H1 (cell line): ENCODE measurements around the gene CTCF.

Source experiments
- ATF3 ChIP-seq: IDR thresholded peaks from 2 replicates; pipeline ENCODE4 v1.6.1; 2011; ENCODE audit warnings: low read depth, mild to moderate bottlenecking, low read length; ENCODE audit not compliant: insufficient read depth
- CEBPB ChIP-seq: IDR thresholded peaks from 2 replicates; pipeline ENCODE4 v1.6.1; 2012; ENCODE audit warnings: low read depth, low read length
- CTCF ChIP-seq, 3 experiments: IDR thresholded peaks; 1 replicate in 2 of 3; 2 replicates in 1 of 3; pipeline versions ENCODE4 v1.5.1 to v1.6.1; 2011; ENCODE audit warnings: low read length in 3 of 3, mild to moderate bottlenecking in 3 of 3, inconsistent platforms in 2 of 3, low read depth in 1 of 3, moderate library complexity in 1 of 3; ENCODE audit not compliant: insufficient read depth in 1 of 3; ENCODE audit errors: control extremely low read depth in 1 of 3
- EP300 ChIP-seq, 2 experiments: IDR thresholded peaks; 1 replicate in 1 of 2; 2 replicates in 1 of 2; pipeline ENCODE4 v1.6.1; 2011 to 2012; ENCODE audit warnings: low read depth in 2 of 2, low read length in 2 of 2, mild to moderate bottlenecking in 2 of 2, borderline replicate concordance in 1 of 2, inconsistent platforms in 1 of 2, moderate library complexity in 1 of 2
- EZH2 ChIP-seq: fragments of 200-600 bp; sonication (generic); IDR thresholded peaks from 2 replicates; pipeline ENCODE4 v1.7.1; 2012; ENCODE audit warnings: low read depth, mild to moderate bottlenecking, moderate library complexity, low read length, inconsistent platforms; ENCODE audit not compliant: severe bottlenecking
- MAFK ChIP-seq: IDR thresholded peaks from 2 replicates; pipeline ENCODE4 v1.6.1; 2012; ENCODE audit warnings: low read depth, mild to moderate bottlenecking, improper control_type of control experiment, low read length
- MAX ChIP-seq: IDR thresholded peaks from 2 replicates; pipeline ENCODE4 v1.6.1; 2012; ENCODE audit warnings: inconsistent platforms
- PHF8 ChIP-seq: fragments of 200-600 bp; sonication (generic); conservative IDR thresholded peaks from 2 replicates; pipeline ENCODE4 v1.7.1; 2012; ENCODE audit warnings: low read depth, mild to moderate bottlenecking, inconsistent platforms, low read length, moderate library complexity
- POLR2A ChIP-seq, 2 experiments: IDR thresholded peaks; 1 replicate in 1 of 2; 2 replicates in 1 of 2; pipeline ENCODE4 v1.6.1; 2011; ENCODE audit warnings: low read depth in 2 of 2, low read length in 2 of 2, mild to moderate bottlenecking in 2 of 2; ENCODE audit errors: control extremely low read depth in 1 of 2
- POLR2AphosphoS5 ChIP-seq: IDR thresholded peaks from 2 replicates; pipeline ENCODE4 v1.6.1; 2011; ENCODE audit warnings: low read depth, low read length
- RAD21 ChIP-seq, 2 experiments: IDR thresholded peaks in 1 of 2; conservative IDR thresholded peaks in 1 of 2; 2 replicates each; pipeline ENCODE4 v1.6.1; 2011; ENCODE audit warnings: low read depth in 2 of 2, low read length in 2 of 2, improper control_type of control experiment in 1 of 2, inconsistent platforms in 1 of 2, mild to moderate bottlenecking in 1 of 2, moderate library complexity in 1 of 2
- RNF2 ChIP-seq: fragments of 200-900, 300-1000 bp; sonication (generic); IDR thresholded peaks from 2 replicates; pipeline ENCODE4 v1.7.1; 2016; ENCODE audit warnings: borderline replicate concordance, low read depth, mild to moderate bottlenecking, antibody characterized with exemption, low read length; ENCODE audit not compliant: poor library complexity, severe bottlenecking; ENCODE audit errors: missing control alignments
- SUZ12 ChIP-seq: fragments of 200-600 bp; sonication (generic); IDR thresholded peaks from 2 replicates; pipeline ENCODE4 v1.6.1; 2012; ENCODE audit warnings: mild to moderate bottlenecking, inconsistent platforms, low read length, moderate library complexity, mixed read lengths
- YY1 ChIP-seq: IDR thresholded peaks from 2 replicates; pipeline ENCODE4 v1.6.1; 2011; ENCODE audit warnings: low read depth, mild to moderate bottlenecking, low read length

- TF ChIP-seq CTCF (IDR thresholded peaks at IDR 0.05; ENCODE audit: control extremely low read depth in 1 of 3, insufficient read depth in 1 of 3, low read depth in 1 of 3, low read length in 3 of 3) (no peak), PHF8 (no peak), MAX (no peak), ATF3 (no peak), SUZ12 (no peak), CEBPB (no peak), POLR2A (IDR thresholded peaks at IDR 0.05; ENCODE audit: control extremely low read depth in 1 of 2, low read depth in 2 of 2, low read length in 2 of 2) (no peak), RAD21 (IDR thresholded peaks at IDR 0.05 in 1 of 2, conservative IDR thresholded peaks at IDR 0.05 in 1 of 2; ENCODE audit: low read depth in 2 of 2, low read length in 2 of 2) (no peak), EP300 (IDR thresholded peaks at IDR 0.05; ENCODE audit: borderline replicate concordance in 1 of 2, low read depth in 2 of 2, low read length in 2 of 2) (no peak), RNF2 (no peak), YY1 (no peak), EZH2 (no peak), POLR2AphosphoS5 (no peak), MAFK (no peak)
Measured at GRCh38 chr16:67594256-67594915, 32.1 kb downstream of the CTCF start.
